PFSK-1 (cell line): Measurements from ENCODE around the gene ATM.

Experiments used
- FOXP2 ChIP-seq: optimal IDR thresholded peaks from 2 replicates; pipeline ENCODE3; 2011; ENCODE audit warnings: borderline replicate concordance, control low read depth, inconsistent platforms; ENCODE audit not compliant: insufficient read depth; ENCODE audit errors: extremely low read length, extremely low read depth
- POLR2AphosphoS5 ChIP-seq: IDR thresholded peaks from 2 replicates; pipeline ENCODE4 v1.6.1; 2012; ENCODE audit warnings: low read depth, mild to moderate bottlenecking, control low read depth, low read length, moderate library complexity
- SIN3A ChIP-seq: IDR thresholded peaks from 2 replicates; pipeline ENCODE4 v1.6.1; 2012; ENCODE audit warnings: mild to moderate bottlenecking, low read length, moderate library complexity, borderline replicate concordance; ENCODE audit not compliant: insufficient read depth
- TAF1 ChIP-seq: IDR thresholded peaks from 2 replicates; pipeline ENCODE4 v1.6.1; 2012; ENCODE audit warnings: low read length, control low read depth, borderline replicate concordance; ENCODE audit not compliant: insufficient read depth
- TF ChIP-seq, protein P1 (sequence below), 2 experiments: IDR thresholded peaks; 2 replicates each; pipeline versions ENCODE4 v1.6.1 to v1.8.0; 2011 to 2012; ENCODE audit warnings: low read depth in 2 of 2, low read length in 2 of 2, control low read depth in 1 of 2, inconsistent platforms in 1 of 2, mild to moderate bottlenecking in 1 of 2, moderate library complexity in 1 of 2; ENCODE audit not compliant: insufficient read depth in 1 of 2

- TF ChIP-seq POLR2AphosphoS5 (no peak), SIN3A (no peak), FOXP2 (no peak), TAF1 (no peak)
- TF ChIP-seq, protein P1, sequence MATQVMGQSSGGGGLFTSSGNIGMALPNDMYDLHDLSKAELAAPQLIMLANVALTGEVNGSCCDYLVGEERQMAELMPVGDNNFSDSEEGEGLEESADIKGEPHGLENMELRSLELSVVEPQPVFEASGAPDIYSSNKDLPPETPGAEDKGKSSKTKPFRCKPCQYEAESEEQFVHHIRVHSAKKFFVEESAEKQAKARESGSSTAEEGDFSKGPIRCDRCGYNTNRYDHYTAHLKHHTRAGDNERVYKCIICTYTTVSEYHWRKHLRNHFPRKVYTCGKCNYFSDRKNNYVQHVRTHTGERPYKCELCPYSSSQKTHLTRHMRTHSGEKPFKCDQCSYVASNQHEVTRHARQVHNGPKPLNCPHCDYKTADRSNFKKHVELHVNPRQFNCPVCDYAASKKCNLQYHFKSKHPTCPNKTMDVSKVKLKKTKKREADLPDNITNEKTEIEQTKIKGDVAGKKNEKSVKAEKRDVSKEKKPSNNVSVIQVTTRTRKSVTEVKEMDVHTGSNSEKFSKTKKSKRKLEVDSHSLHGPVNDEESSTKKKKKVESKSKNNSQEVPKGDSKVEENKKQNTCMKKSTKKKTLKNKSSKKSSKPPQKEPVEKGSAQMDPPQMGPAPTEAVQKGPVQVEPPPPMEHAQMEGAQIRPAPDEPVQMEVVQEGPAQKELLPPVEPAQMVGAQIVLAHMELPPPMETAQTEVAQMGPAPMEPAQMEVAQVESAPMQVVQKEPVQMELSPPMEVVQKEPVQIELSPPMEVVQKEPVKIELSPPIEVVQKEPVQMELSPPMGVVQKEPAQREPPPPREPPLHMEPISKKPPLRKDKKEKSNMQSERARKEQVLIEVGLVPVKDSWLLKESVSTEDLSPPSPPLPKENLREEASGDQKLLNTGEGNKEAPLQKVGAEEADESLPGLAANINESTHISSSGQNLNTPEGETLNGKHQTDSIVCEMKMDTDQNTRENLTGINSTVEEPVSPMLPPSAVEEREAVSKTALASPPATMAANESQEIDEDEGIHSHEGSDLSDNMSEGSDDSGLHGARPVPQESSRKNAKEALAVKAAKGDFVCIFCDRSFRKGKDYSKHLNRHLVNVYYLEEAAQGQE (IDR thresholded peaks at IDR 0.05; ENCODE audit: insufficient read depth in 1 of 2, low read depth in 2 of 2, low read length in 2 of 2), result no peak
These were observed 45.3 kb upstream of the ATM start for GRCh38 chr11:108177570-108177969.
